ENCODE results near the gene PLEKHA7.

Gene PLEKHA7

DNA sequence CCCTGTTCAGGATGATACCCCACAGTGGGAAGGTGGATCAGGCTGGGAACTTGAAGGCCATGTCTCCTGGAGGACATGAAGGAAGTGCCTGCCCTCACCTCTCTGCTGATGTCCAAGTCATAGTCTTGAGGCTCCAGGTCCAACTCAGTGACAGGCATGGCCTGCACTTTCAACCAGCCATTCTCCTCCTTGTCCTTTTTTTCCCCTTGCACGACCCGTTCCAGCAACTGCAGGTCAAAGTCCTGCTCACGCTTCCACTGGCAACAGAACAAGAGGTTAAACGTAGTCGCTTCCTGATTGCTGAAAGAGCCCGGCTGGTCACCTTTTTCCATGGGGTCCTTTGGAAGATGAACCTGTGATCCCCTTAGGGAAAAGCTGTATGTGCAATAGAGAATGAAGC lies 228.1 kb downstream of the PLEKHA7 start:
- no peak for DNase-seq (ENCODE audit: low spot score)

DNA sequence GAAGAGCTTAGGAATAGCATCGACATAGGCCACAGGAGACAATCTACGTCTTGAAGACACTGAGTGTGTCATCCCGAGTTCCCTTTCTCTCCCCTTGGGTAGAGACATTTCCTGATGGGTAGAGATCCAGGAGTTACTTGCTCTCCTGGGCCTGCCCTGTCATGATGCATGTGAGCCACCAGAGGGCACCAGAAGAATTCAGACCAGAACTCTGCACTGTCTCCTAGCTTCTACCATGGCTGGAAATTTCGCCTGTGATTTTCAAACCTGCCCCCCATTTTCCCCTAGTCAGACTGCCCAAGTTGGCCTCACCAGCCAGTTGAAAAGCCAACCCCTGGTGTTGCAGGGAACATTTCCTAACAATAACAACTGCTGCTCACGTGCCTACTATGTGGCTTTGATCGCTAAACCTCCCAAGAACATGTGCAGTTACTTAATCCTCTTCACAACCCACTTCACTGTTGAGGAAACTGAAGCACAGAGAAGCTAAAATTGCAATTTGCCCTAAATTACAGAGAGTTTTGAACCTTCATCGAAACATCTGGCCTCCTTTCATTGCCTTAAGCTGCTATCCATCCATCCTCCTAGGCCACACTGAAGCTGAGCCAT lies 228.6 kb downstream of the PLEKHA7 start:
- DNase-seq (ENCODE audit: low spot score) = peak; percentile 68

DNA sequence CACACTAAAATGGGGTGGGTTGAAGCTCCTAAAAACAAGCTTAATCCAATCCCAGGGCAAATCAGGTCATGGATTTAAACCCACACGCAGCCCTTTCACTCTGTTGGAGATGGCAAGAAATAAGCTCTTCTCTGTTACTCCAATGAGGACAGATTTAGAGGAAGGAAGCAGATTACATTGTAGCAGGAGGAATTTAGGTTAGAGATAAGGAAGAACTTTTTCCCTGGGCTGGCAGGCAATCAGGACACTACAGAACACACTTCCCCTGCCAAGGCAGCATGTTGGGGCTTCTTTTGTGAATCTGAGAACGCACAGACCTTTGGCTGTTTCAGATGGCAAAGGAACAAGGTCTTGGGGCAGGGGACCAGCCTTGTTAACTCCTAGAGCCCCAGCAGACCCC lies 229.5 kb downstream of the PLEKHA7 start:
- no peak for DNase-seq (ENCODE audit: low spot score)

DNA sequence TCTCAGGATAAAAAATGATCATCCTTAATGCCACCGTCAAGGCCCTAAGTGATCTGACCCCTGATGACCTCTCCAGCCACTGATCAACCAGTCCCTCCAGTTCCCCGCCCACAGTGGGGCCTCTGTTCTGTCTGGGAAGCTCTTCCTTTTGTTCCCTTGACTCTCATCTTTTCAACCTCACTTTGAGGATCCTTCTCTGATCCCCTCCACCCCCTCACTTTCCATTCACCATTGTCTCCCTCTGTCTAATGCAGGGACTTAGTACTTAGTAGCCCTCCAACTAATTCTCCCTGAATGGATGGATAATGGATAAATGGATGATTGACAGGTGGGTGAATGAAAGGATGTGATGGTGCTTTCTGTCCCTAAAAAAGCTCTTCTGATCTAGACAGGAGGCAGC lies 230.1 kb downstream of the PLEKHA7 start:
- DNase-seq (ENCODE audit: low spot score) = no peak

DNA sequence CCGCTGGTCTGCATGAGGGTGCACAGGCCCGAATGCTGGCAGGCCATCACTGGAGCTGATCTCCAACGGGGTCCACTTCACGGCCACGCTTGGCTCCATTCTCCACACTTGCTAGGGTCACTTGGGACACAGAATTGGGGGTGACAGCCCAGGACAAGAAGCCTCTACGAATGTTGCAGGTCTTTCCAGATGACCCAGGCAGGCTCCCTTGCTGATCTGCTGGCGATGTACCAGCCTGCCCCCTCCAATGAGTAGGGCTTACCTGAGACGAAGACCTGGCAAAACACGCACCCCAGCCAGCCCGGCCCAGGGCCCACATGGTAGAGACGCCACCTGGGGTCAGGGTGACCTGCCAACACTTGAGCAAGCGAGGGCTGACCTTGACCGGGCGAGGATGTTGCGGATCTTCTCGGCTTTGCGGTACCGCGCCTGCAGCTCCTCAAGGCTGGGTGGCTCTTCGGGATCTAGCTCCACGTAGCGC lies 230.9 kb downstream of the PLEKHA7 start:
- DNase-seq (ENCODE audit: low spot score) = no peak

DNA sequence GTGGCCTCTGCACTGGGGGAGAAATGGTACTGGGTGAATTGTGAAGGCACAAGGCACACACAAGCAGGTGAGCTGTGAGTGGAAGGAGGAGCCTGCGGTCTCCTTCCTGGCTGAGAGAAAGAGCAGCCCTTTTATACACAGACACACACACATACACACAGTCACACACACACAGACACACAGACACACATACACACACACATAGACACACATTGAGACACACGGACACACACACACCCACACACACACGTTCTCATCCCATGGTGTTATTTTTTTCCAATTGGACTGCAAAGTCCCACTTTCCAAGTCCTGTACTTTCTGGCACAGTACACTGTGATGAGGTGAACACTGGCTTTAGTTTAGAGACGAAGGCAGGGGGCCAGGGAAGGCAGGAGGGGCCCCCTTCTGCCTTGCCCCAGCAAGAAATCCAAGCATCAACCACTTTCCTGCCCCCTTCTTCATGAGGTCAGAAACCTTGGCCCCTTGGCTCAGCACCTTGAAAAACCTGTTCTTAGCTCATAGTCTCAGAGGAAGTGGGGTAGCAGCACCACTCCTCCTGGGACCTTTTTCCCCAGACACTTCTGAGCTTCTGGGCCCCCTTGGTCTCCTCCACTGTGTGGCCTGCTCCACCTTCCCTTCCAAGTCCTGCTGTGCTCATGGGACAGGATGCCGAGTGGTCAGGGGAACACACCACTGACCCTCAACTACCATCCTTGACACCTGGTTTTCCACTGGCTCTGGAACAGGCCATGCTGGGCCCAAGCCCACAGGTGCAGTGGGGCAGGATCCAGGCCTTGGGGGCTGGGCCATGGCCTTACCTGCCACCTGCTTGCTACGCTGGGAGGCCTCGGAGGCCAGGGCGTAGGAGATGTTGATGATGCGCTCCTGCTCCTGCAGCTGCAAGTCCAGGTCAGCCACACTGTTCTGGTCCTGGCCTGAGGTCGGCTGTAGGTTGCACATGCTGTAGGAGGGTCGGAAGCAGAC lies 232.0 kb downstream of the PLEKHA7 start:
- no peak for DNase-seq (ENCODE audit: low spot score)

DNA sequence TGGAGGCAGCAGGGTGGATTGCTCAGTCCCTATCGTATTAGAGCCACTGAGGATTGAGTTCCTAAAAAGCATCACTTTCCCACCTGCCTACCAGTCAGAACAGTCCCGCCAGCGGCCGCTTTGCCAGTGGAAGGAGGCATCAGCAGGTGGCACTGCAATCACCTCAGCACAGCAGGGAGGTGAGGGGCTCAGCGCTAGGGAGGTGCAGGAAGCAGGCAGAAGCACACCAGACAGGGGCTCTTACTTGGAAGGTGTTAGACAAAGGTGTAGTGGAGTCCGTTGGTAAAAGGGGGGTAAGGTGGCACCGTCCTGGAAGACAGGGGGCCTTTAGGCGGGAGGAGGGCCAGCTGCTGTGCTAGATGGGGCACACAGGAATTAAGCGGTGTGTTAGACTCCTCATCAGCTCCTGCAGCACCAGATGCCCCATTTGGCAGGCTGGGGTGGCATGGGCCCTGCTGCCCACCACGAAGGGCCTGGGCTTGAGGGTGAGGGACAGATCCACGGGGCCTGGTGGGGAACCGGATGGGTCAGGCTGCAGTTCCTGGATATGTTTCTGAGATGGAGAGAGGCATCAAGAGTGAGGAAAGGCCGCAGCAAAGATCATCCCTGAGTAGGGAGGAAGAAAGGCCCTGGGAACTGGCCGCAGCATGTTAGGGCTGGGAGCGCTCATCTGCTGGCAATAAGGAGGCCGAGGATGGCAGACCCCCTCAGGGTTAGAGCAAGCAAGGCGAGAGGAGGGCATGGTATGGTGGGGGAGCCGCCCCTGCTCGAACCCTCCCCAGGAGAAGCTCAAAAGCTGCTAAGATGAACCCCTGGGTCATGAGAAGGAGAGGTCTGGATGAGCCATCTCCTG lies 233.3 kb downstream of the PLEKHA7 start:
- no peak for DNase-seq (ENCODE audit: low spot score)

DNA sequence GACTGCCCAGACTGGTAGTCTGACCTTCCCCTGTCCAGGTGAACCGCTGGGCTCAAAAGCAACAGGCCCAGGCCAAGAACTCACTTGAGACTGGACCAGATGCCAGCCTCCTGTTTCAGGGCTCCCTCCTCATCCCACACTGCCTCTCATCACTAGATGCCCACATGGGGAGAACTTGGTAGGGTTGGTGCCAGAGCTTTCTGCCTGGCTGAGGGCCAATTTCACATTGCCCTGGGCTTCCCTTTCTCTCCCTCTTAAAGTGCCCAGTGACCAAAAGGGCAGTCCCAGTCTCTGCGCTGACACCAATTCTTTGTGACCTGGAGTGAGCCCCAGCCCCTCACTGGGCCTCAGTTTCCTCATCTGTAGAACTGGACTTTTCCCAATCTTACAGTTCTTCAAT lies 234.1 kb downstream of the PLEKHA7 start:
- DNase-seq (ENCODE audit: low spot score) = no peak

DNA sequence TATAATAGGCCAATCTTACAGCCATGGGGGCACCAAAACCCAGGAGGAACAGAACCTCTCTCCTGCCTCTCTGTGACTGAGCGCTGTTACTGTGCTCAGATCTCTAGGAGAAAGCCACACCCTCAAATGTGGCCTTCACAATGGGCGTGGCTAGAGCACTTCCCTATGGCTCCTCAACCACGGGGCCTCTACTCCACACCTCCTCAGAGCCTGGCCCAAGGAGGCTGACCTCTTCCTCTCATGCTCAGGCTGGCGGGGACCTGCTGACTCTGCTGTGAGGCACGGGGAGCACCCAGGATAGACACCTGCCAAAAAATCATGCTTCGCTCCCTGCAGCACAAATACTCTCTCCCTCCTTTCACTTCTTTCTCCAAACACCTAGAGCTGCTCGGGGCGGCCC lies 234.8 kb downstream of the PLEKHA7 start:
- DNase-seq (ENCODE audit: low spot score) = no peak

DNA sequence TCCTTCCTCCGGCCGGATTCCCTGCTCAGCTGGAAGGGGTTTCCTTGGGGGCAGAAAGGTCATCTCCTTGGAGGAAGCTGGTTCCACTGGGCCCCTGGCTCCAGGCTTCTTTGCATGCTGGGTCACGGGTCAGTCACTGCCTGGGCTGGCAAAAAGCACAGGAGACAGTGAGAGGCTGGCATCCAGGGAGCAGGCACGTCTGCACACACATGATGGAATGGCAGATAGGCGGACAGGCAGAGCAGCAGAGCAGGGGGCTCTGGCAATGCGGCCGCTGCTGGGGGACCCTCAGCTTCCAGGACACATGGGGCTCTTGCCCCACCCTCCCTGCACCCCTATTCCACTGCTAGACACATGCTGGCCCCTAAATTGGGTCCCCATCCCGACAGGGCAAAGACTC lies 235.3 kb downstream of the PLEKHA7 start:
- no peak for DNase-seq (ENCODE audit: low spot score)

DNA sequence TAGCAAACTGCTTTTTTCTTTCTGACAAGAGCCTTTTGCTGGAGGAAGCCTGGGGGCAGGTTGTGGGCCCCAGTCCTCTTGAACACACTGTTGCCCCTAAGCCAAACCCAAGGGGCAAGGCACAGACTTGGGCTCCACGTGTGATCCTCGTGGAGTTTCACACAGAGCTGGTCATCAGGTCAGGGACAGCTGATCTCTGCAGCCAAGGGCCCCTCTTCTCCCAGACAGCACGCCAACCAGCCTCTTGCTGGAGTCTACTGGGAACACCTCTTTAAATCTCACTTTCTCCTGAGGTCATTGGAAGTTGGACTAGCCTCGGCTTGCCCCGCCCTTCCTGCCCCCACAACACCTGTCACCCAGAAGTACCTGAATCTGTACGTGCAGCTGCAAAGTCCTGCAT lies 235.9 kb downstream of the PLEKHA7 start:
- DNase-seq (ENCODE audit: low spot score) = no peak

DNA sequence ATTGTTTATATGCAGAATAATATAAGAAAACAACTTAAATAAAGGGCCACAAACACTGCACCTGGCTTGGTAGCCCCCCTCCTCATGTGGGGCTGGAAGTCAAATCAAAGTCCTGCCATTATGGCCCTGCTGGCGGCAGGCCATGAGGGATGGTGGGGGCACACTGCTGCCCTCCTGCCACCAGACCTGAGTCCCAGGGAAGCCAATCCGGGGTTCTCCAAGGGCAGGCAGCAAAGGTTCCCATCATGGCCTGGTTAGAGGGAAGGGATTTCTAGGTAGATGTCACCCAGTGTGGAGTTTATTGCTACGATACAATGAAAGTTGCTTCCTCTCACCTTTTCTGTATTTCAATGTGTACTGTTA lies 236.6 kb downstream of the PLEKHA7 start:
- no peak for DNase-seq (ENCODE audit: low spot score)

DNA sequence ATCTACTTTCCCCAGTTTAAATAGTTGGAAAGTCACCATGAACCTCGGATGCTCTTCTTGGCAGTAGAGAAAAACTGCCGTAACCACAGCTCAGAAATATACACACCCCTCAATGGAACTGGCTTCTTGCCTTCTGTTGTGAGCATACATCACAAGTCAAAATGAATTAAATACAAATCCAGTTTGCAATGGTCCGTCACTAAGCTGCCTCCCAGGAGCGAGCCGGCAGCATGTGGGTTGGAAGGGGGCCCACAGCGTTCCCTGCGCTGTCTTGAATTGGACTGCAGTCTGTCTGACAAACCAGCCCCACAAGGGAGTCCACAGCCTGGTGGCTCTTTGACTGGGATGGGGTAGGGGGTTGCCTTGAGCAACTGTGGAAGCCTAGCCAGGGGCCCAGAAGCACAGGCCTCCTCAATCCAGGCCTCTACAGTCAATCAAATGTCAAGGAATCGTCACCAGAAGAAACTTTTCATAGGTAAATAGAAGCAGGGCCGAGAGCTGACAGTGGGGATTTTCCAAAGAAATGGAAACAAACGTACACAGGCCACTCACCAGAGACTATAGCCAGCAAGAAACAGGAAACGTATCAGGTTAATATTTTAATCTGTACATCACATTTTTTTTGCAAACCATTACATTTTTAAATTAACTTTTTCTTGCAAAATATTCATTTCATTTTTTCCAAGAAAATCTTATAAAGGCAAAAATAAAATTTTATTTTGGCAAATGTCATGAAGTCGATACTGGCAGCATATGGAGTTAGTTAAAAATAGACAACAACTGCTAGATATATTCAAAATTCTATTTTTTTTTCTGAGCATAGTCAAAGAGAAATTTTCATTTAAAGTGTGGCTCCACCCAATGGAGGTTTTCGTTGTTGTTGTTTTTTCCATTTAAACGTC lies 237.3 kb downstream of the PLEKHA7 start:
- DNase-seq (ENCODE audit: low spot score) = no peak

DNA sequence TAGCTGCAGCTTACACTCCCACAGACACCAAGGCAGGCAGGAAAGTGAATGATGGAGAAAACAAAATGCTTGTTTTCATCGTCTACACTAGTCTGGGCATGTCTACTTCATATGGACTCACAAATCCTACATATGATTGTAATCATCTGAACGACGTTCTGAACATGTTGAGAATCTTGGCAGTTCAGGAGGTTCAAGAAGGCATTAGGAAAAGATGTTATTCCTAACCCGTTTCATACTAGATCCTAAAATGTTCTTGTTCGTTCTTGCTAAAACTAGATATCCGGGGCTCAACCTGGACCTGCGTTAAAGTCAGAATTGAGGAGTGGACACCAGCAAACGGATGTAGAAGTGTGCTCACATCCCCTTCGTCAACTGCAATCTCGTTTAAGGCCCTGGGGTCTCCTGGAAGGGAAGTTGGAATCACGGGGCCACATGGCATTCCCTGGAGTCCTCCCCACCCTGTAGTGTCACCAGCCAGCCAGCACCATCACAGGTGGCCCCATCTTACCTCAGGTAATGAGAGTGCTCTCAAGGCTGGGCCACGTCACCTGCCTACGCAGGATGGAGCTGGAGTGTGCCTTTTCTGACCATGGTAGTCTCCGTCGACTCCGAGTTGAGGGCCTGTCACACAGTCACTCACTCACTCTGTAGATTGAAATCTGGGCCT lies 238.5 kb downstream of the PLEKHA7 start:
- DNase-seq (ENCODE audit: low spot score) = no peak

DNA sequence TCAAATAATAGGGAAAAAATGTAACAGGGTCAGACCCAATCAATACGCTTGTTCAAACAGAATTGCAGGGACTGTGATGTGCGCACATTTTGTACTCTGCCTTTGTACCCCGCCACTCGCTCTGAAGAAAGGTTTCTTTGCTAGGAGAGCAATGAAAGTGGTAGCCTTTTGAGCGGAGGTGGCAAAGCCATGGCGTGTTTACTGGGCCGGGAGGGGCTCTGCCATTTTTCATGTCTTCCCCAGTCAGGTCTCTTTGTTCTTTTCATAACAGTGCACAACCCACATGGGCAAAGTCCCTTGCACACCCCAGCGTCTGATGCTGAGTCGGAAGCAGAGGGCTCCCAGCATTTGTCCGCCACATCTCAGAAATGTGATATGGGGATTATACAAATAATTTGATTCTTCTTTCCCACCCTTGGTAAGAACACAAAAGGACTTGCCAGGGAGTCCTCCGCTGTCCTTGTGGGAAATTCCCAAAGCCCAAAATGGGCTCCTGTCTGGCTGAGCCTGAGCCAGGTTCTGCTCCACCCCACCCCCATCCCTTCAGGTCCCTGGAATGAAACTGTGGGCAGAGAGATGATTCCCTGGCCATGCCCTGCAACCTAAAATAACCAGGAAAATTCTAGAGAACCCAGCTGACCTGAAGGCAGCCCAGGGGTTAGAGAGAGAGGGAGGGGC lies 239.1 kb downstream of the PLEKHA7 start:
- no peak for DNase-seq (ENCODE audit: low spot score)

DNA sequence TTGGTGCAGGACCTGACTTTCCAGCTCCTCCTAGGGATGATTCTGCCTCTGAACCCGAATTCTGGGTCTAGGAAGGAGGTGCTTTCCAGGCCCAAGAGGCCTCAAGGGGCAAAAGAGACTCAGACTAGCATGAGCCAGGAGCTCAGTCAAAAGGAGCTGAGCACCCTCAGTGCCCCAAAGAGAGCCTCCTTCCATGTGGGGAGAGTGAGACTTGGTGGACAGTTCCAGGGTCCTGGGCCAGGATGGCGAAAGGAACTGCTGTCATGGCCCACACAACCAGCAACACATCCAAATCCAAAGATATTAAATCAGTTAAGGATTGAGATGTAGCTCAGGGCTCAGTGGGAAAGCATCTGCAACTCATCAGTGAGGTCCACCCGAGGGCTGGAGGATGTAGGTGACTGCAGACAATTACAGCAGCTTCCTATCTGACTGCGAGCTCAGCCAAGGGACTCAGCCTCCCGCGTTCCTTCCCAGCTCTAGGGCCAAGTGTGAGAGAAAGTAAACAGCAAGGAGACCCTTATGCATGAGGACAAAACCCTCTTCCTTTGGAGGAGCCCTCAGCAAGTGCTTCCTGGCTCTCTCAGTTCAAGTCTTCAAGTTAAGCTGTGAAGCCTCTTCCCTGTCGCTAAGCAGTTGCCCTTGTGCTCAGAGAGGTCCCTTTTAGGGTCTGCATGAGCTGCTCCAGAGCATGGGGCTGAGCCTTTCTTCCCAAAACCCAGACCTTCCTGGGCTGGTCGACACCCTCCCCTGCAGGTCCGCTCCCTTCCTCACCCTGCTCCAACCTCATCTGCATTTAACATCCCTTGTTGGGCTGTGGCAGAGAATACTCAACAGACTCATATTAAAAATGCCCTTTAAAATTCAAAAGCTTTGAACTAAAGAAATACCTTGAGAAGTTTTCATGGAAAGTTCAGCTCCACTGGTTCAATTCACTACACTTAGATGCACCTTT lies 240.0 kb downstream of the PLEKHA7 start:
- DNase-seq (ENCODE audit: low spot score) = no peak

DNA sequence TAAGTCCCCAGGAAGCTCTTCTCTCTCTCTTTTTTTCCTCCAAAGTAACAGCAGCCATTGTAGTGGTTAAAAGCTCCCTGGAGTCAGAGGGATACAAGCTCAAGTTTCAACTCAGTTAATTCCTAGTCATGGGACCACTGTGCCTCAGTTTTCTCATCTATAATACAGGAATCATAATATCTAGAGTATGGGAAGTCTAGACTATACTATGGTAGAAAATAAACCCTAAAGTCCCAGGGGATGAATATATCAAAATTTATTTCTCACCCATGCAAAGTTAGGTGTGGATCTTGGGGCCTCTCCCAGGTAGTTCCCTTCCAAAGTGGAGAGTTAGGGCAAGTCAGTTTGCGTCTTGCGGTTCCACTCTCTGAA lies 242.1 kb downstream of the PLEKHA7 start:
- DNase-seq (ENCODE audit: low spot score) = no peak

DNA sequence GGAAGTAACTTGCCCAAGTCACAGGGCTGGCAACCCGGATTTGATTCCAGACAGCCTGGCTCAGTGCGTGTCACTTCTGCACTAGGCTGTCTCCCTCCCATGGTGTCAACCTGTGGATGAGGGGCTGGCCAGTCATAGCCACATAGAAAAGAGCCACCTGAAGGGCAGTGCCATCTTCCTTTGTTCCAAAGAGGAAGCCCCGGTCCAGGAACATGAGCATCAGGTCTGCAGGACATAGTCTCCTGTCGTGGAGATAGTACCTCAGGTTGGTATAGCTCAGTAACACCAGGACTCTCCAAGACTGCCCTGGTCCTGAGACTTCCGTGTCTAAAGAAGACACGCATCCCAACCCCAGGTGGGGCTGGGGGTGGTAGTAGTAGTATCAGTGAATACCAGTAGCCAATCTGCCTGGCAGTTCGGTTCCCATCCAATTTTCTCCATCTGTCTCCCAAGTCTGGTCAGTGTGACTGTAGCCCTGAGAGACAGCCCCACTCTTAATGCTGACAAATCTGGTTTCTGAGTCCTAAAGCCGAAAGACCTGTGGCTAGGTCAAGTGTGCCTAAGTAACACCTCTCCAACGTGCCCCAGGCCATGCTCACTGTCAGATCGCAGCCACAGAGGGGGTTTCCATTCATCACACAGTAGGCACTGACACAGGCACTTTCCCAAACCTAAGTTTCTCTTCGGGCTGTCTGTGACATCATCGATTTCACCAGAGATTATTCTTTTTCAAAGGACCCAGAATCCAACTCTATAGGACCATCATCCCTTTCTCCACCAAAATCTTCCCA lies 242.7 kb downstream of the PLEKHA7 start:
- DNase-seq (ENCODE audit: low spot score) = no peak

Data from kidney capillary endothelial cell (primary cell).